Lower leg skin (tissue), 4 donors: ENCODE data around the gene ELOB. TPM values are rescaled to one million over a fixed set of nuclear protein-coding genes. Genes with fewer than 3 reads are reported as not detected.

Source experiments
- DNase-seq, 2 donors: peaks; one replicate each; pipeline ENCODE4 v3.0.0-alpha.2; 2019; ENCODE audit warnings: low spot score in 2 of 2
- H3K4me3 ChIP-seq: fragments of 200-600 bp; sonication (generic); 2 replicates; pipeline ENCODE4 v1.5.1; 2017; ENCODE audit warnings: mild to moderate bottlenecking, low read depth; ENCODE audit not compliant: poor library complexity, severe bottlenecking
- POLR2A ChIP-seq, 2 donors: fragments of 450-650 bp; IDR thresholded peaks; one replicate each; pipeline ENCODE4 v1.6.1; 2016 to 2017; ENCODE audit warnings: antibody characterized with exemption in 2 of 2, mild to moderate bottlenecking in 1 of 2, moderate library complexity in 1 of 2
- WGBS, 2 donors: methylation state at CpG; one replicate each; pipeline ENCODE4 v1.1.5; 2018; 5-methylcytosine and 5-hydroxymethylcytosine counted together
- intact Hi-C: fragments of 100-400 bp; cut with DNase I; formaldehyde crosslinking; loops from one replicate; pipeline ENCODE4 v1.15.0; 2023; ENCODE audit warnings: low total_unique reads
- total RNA-seq, 4 donors: library from RNA; depleted of rRNA; stranded (reverse); fragments of >200 nt; gene quantifications; one replicate each; pipeline ENCODE4 v1.1.0, GENCODE V29; 2016
- TF ChIP-seq, protein P1 (sequence below), 3 donors: fragments of 450-650 bp; IDR thresholded peaks; one replicate each; pipeline ENCODE4 v1.5.1; 2016; ENCODE audit warnings: antibody characterized with exemption in 3 of 3, mild to moderate bottlenecking in 3 of 3, moderate library complexity in 2 of 3

The ELOB gene
- total RNA-seq, 4 donors from 2014 or later, result 244 to 2,128 (median 328) TPM

DNA sequence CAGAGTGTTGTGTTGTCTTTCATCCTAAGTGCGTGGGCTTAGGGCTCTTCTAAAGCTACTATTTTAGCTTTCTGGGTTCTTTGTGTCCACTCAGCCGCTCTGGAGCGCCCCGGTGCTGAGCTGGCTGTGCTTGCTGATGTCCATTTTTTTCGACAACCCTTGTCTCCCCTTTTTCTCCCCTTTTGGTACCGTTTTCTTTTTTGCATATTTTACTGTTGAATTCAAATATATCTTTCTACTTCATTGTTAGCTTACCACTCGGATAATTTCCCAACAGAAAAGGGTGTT, 23.4 kb downstream of the ELOB start:
- intact Hi-C loops, result no loop called here
- H3K4me3 ChIP-seq, result peak overlapping the region; percentile 77
- DNase-seq, result no peak
- 1% methylated on average over 7 of the region's 7 CpGs for WGBS, 2 donors
- TF ChIP-seq POLR2A (IDR thresholded peaks at IDR 0.05), result no peak
- TF ChIP-seq, protein P1, sequence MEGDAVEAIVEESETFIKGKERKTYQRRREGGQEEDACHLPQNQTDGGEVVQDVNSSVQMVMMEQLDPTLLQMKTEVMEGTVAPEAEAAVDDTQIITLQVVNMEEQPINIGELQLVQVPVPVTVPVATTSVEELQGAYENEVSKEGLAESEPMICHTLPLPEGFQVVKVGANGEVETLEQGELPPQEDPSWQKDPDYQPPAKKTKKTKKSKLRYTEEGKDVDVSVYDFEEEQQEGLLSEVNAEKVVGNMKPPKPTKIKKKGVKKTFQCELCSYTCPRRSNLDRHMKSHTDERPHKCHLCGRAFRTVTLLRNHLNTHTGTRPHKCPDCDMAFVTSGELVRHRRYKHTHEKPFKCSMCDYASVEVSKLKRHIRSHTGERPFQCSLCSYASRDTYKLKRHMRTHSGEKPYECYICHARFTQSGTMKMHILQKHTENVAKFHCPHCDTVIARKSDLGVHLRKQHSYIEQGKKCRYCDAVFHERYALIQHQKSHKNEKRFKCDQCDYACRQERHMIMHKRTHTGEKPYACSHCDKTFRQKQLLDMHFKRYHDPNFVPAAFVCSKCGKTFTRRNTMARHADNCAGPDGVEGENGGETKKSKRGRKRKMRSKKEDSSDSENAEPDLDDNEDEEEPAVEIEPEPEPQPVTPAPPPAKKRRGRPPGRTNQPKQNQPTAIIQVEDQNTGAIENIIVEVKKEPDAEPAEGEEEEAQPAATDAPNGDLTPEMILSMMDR (IDR thresholded peaks at IDR 0.05), result no peak

DNA sequence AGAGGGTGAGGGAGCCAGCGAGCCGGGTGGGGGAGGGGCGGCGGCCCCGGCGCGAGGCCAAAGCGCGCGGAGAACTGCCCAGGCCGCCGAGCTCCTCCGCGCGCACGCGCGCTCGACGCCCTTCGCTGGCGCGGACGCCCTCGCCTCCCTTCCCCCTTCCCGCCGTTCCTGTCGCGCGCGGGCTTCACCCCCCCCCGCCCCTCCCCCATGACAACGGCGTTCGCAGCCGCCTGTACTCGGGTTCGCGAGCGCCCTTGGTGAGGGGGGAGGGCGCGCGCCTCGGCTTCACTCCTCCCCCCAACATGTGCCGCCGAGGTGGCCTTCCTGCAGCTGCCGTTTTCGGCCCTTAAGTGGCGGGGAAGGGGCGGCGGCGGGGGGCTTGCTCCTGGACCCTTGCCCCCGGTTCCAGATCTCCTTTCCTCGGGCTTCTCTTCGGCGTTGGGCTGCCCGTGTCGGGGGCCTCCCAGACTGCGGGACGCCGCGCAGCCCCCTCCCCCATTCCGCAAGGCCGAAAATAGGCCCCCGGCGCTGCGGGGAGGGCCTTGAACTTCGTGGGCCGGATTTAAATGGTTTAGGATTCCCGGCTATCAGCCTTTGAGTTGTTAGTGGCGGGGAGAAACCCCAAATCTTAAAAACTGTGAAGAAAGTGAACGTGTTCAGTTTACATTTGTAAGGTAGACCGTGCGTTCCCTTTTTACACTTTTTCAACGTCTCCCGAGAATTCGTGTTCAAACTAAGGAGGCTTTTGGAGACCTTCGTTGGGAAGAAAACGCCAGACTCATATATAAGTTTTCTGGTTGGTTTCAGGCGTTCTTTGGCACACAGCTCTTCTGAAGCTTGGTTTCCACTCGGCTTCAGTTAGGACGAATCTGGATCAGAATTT, 24.0 kb downstream of the ELOB start:
- TF ChIP-seq, protein P1 (IDR thresholded peaks at IDR 0.05), result no peak
- TF ChIP-seq POLR2A (IDR thresholded peaks at IDR 0.05), result no peak
- peak; percentile 66 to 96 for DNase-seq
- H3K4me3 ChIP-seq, result peak overlapping the region; percentile 77
- WGBS, 2 donors, result 0% methylated on average over 20 to 43 of the region's 82 CpGs
- intact Hi-C loops, result no loop called here

DNA sequence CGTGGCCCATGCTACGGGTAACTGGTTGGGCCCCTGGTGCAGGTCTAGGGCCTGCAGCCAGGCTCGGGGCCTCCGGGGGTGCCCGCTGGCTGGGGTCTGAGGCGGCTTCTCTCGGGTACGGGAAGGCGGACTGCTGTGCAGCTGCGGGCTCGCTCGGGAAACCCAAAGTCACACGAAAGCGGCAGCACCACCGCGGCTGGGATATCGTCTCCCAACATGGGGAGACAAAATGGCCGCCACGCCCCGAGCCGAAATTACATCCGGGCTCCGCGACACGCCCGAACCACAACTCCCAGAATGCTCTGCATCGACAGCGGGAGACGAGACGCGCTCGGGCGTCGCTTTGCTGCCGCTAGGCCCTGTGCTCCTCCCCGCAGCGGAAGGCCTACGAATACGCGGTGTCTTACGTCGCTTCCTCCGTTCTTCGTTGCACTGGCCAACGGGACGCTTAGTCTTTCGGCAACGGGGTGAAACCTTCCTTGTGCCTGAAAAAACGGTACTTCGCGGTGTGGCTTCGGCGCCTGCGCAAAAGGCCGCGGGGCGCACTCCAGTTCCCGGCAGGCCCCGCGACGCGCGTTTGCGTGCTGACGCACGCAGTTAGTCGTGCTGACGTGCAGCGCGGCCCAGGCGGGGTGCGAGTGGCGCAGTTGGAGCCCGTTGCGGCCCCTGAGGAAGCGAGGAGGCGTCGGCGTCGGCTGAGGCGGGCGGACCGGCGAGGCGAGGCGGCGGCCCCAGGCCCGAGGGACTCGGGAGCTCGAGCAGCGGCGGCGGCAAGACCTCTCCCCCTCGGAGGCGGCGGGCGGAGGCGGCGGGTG, 24.8 kb downstream of the ELOB start, which contains the start of gene SRRM2:
TSS of gene SRRM2 (plus strand) at position 604 of the 815 bp plus-strand sequence. CDS start 3,727 bp downstream, outside the sequence.
- H3K4me3 ChIP-seq, result peak within 1 kb of the TSS; percentile 77
- WGBS, 2 donors, result 1 to 2% methylated on average over 40 to 57 of the region's 99 CpGs
- TF ChIP-seq POLR2A (IDR thresholded peaks at IDR 0.05), result peak in 1 of 2 donors; percentile 99
- TF ChIP-seq, protein P1 (IDR thresholded peaks at IDR 0.05), result no peak
- intact Hi-C loops, result no loop called here
- peak; percentile 95 to 99 for DNase-seq

DNA sequence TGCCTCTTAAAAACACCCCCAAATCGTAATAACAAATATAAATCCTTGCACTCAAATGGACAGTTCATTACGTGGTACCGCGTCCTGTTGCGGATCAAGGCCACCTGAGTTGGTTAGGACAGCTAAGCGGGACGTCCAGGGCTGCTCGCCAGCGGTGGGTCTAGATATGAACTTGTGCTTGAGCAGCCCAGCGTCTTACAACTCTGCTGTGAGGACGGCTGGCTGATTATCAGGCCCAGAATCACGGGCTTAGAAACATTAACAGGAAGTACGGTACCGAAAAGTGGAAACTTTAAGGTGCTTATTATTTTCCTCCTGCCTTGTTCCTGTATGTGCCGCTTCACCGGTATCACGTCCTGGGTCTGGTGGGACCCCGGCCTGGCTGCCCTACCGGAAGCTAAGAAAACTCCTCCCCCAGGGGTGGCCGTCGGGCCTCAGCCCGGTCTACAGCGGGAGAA, 25.5 kb downstream of the ELOB start:
- H3K4me3 ChIP-seq, result peak overlapping the region; percentile 77
- no peak for DNase-seq
- no peak for TF ChIP-seq POLR2A (IDR thresholded peaks at IDR 0.05)
- TF ChIP-seq, protein P1 (IDR thresholded peaks at IDR 0.05), result no peak
- WGBS, 2 donors, result 58 to 59% methylated on average over 23 of the region's 23 CpGs
- intact Hi-C loops, result no loop called here

DNA sequence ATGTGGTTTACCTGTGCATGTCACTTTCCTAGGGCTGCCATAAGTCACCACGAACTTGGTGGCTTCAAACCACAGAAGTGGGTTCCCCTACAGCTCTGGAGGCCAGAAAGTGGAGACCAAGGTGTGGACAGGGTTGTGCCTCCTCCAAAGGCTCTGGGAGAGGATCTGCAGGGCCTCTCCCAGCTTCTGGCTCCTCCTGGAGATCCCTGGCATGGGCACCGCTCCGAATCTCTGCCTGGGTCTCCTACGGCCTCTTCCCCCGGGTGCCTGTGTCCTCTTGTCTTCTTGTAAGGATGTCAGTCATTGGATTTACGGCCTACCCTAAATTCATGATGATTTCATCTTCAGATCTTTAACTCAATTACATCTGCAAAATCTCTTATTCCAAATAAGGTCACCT, 27.1 kb downstream of the ELOB start:
- TF ChIP-seq, protein P1 (IDR thresholded peaks at IDR 0.05), result no peak
- no peak for TF ChIP-seq POLR2A (IDR thresholded peaks at IDR 0.05)
- DNase-seq, result no peak
- 95 to 97% methylated on average over 6 of the region's 6 CpGs for WGBS, 2 donors
- intact Hi-C loops, result no loop called here
- no peak overlapping the region for H3K4me3 ChIP-seq
